Trophoblast cell (in vitro differentiated cells and primary cell): ENCODE measurements around the gene SALL2.
"Not testable (repeated sequence)": the region's sequence is repeated elsewhere in the genome, so short reads cannot be mapped to it uniquely, and the experiment has no call there.

Experiments
- DNase-seq, 2 donors: peaks; one replicate each; pipeline ENCODE4 v3.0.0-alpha.2; 2016
- H2AFZ ChIP-seq: 2 replicates; pipeline ENCODE4 v1.6.1; 2013; ENCODE audit warnings: low read length, moderate library complexity, mild to moderate bottlenecking; ENCODE audit not compliant: insufficient read depth, poor library complexity
- H2AK5ac ChIP-seq: 2 replicates; pipeline ENCODE4 v1.6.1; 2013; ENCODE audit warnings: mild to moderate bottlenecking, low read length
- H2BK120ac ChIP-seq: 2 replicates; pipeline ENCODE4 v1.6.1; 2013; ENCODE audit warnings: low read length, mild to moderate bottlenecking, moderate library complexity; ENCODE audit not compliant: insufficient read depth, poor library complexity
- H2BK12ac ChIP-seq: 2 replicates; pipeline ENCODE4 v1.6.1; 2013; ENCODE audit warnings: mild to moderate bottlenecking, low read length, moderate library complexity
- H2BK5ac ChIP-seq: 2 replicates; pipeline ENCODE4 v1.6.1; 2013; ENCODE audit warnings: low read length, low read depth, moderate library complexity, mild to moderate bottlenecking; ENCODE audit not compliant: poor library complexity
- H3K14ac ChIP-seq: 2 replicates; pipeline ENCODE4 v1.6.1; 2013; ENCODE audit warnings: mild to moderate bottlenecking, low read length
- H3K18ac ChIP-seq: 2 replicates; pipeline ENCODE4 v1.6.1; 2013; ENCODE audit warnings: mild to moderate bottlenecking, low read length
- H3K23ac ChIP-seq: 2 replicates; pipeline ENCODE4 v1.6.1; 2013; ENCODE audit warnings: low read length
- H3K27ac ChIP-seq: 2 replicates; pipeline ENCODE4 v1.5.1; 2013; ENCODE audit warnings: low read depth, mild to moderate bottlenecking, inconsistent platforms, low read length, moderate library complexity
- H3K27me3 ChIP-seq: 2 replicates; pipeline ENCODE4 v1.6.1; 2013; ENCODE audit warnings: inconsistent platforms, mild to moderate bottlenecking, low read length, moderate library complexity; ENCODE audit not compliant: insufficient read depth
- H3K36me3 ChIP-seq, 2 experiments: 1 replicate in 1 of 2; 2 replicates in 1 of 2; pipeline ENCODE4 v1.6.1; 2013; ENCODE audit warnings: low read length in 2 of 2, mild to moderate bottlenecking in 2 of 2, moderate library complexity in 1 of 2; ENCODE audit not compliant: insufficient read depth in 2 of 2, control insufficient read depth in 1 of 2
- H3K4ac ChIP-seq: 2 replicates; pipeline ENCODE4 v1.6.1; 2013; ENCODE audit warnings: low read depth, mild to moderate bottlenecking, low read length, moderate library complexity
- H3K4me1 ChIP-seq, 2 experiments: 1 replicate in 1 of 2; 2 replicates in 1 of 2; pipeline ENCODE4 v1.6.1; 2013; ENCODE audit warnings: low read length in 2 of 2, mild to moderate bottlenecking in 2 of 2, moderate library complexity in 1 of 2; ENCODE audit not compliant: insufficient read depth in 2 of 2, control insufficient read depth in 1 of 2
- H3K4me2 ChIP-seq: 2 replicates; pipeline ENCODE4 v1.6.1; 2013; ENCODE audit warnings: inconsistent platforms, mild to moderate bottlenecking, low read length, moderate library complexity
- H3K4me3 ChIP-seq: 2 replicates; pipeline ENCODE4 v1.5.1; 2013; ENCODE audit warnings: mild to moderate bottlenecking, low read depth, low read length, inconsistent platforms
- H3K79me1 ChIP-seq: one replicate; pipeline ENCODE4 v1.6.1; 2013; ENCODE audit warnings: low read length
- H3K79me2 ChIP-seq: 2 replicates; pipeline ENCODE4 v1.6.1; 2013; ENCODE audit warnings: low read length, mild to moderate bottlenecking; ENCODE audit not compliant: control insufficient read depth, insufficient read depth, poor library complexity
- H3K9ac ChIP-seq: 2 replicates; pipeline ENCODE4 v1.6.1; 2013; ENCODE audit warnings: mild to moderate bottlenecking, low read length
- H3K9me3 ChIP-seq: 2 replicates; pipeline ENCODE4 v1.6.1; 2013; ENCODE audit warnings: low read depth, mild to moderate bottlenecking, control low read depth, inconsistent platforms, low read length; ENCODE audit not compliant: insufficient read depth
- H4K12ac ChIP-seq: 2 replicates; pipeline ENCODE4 v1.6.1; 2013; ENCODE audit warnings: low read depth, mild to moderate bottlenecking, low read length, moderate library complexity
- H4K8ac ChIP-seq: 2 replicates; pipeline ENCODE4 v1.6.1; 2013; ENCODE audit warnings: low read depth, mild to moderate bottlenecking, low read length, moderate library complexity
- H4K91ac ChIP-seq: one replicate; pipeline ENCODE4 v1.6.1; 2013; ENCODE audit warnings: low read depth, mild to moderate bottlenecking, low read length, moderate library complexity
- WGBS: extraction: QIAGEN DNeasy Blood & Tissue Kit; methylation state at CpG from one replicate; pipeline ENCODE4 v1.1.7; 2013; ENCODE audit warnings: missing lambda C conversion rate; ENCODE audit not compliant: insufficient read length, insufficient coverage; ENCODE audit errors: extremely low coverage; 5-methylcytosine and 5-hydroxymethylcytosine counted together

The SALL2 gene

DNA sequence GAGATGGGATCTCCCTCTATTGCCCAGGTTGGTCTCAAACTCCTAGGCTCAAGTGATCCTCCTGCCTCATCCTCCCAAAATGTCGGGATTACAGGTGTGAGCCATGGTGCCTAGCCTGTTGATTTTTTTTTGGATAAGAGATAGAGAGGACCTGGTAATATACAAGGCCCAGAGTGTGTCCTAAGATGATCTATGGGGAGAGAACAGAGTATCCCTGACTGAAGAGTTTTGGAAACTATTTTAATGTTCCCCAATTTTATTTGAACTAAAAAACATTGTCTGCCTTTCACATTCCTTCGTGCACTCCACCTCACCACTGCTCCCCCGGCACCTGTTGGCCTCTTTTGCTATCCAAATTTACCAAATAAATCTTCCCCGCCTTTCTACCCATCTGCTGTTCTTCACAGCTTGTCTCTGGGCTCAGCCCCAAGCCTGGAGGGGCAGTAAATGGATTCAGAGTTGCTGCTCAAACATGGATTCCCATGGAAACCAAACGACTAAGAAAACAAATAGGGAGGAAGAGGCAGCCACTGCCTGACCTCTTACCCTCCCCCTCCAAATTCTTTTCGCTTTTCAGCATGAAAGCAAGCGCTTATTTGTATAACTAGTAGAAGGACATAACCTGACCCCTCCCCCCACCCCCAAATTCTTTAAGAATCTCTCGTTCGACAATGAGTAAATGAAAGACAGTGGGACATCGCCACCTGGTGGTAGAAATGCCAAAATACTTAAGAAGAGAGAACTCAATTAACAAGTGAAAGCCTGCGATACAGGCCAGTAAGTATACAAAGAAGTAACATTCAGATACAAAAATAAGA is 31.1 kb upstream of the SALL2 start:
- Histone ChIP-seq H3K23ac (no peak overlapping the region), H3K14ac (no peak overlapping the region), H3K9me3 (no peaks in the 10 kb centered on the region), H3K79me1 (no peaks in the 10 kb centered on the region), H4K12ac (peak overlapping the region; percentile 36), H3K4me1 (no peaks in the 10 kb centered on the region), H3K27me3 (no peaks in the 10 kb centered on the region), H3K4me2 (peak overlapping the region; percentile 69), H3K4me3 (no peak overlapping the region), H2BK120ac (no peak overlapping the region), H3K4ac (no peak overlapping the region), H4K91ac (peak overlapping the region; percentile 4), H3K9ac (peak overlapping the region; percentile 48), H3K79me2 (no peaks in the 10 kb centered on the region), H2BK5ac (no peak overlapping the region), H3K36me3 (no peaks in the 10 kb centered on the region), H3K27ac (no peak overlapping the region), H3K18ac (no peak overlapping the region), H4K8ac (no peak overlapping the region), H2AFZ (peak overlapping the region; percentile 79), H2BK12ac (no peak overlapping the region), H2AK5ac (no peak overlapping the region)
- peak; percentile 93 to 99 for DNase-seq
- no CpG with 5 or more reads among the region's 11 CpGs for WGBS

DNA sequence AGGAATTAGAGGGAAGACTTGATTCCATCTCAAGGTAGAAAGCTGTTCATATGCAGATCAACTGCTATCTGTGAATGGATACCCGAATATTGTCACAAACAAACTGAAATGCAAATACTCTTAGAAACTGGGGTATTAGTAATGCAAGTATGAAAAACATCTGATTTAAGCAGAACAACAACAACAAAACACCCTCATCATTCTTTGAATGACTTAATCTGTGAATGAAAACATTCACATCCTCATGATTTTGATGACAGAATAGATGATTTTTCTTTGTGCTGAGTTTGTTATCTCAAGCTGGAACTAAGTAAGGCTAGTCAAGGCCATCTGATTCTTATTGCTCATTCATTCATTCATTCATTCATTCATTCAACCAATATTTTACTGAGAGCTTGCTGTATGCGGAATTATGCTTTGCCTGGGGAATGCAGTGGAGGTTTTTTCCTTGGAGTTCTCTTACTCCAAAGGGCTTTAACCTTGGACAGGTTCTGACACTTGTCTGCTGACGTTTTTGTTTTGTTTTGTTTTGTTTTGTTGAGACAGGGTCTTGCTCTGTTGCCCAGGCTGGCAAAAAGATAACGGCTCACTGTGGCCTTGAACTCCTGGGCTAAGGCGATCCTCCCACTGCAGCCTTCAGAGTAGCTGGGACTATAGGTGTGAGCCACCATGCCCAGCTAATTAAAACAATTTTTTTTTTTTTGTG is 30.4 kb upstream of the SALL2 start:
- Histone ChIP-seq H2BK12ac (no peak overlapping the region), H3K27me3 (no peaks in the 10 kb centered on the region), H3K79me2 (no peaks in the 10 kb centered on the region), H3K23ac (no peak overlapping the region), H3K36me3 (no peaks in the 10 kb centered on the region), H3K18ac (no peak overlapping the region), H4K8ac (no peak overlapping the region), H3K14ac (no peak overlapping the region), H3K27ac (no peak overlapping the region), H2AK5ac (no peak overlapping the region), H3K4ac (no peak overlapping the region), H2BK5ac (no peak overlapping the region), H4K12ac (no peak overlapping the region), H2AFZ (no peak overlapping the region), H3K9ac (no peak overlapping the region), H3K4me1 (no peaks in the 10 kb centered on the region), H3K4me2 (no peak overlapping the region), H3K4me3 (no peak overlapping the region), H3K9me3 (no peaks in the 10 kb centered on the region), H2BK120ac (no peak overlapping the region), H4K91ac (no peak overlapping the region), H3K79me1 (no peaks in the 10 kb centered on the region)
- peak in 1 of 2 donors; percentile 62 for DNase-seq
- no CpG with 5 or more reads among the region's 5 CpGs for WGBS

DNA sequence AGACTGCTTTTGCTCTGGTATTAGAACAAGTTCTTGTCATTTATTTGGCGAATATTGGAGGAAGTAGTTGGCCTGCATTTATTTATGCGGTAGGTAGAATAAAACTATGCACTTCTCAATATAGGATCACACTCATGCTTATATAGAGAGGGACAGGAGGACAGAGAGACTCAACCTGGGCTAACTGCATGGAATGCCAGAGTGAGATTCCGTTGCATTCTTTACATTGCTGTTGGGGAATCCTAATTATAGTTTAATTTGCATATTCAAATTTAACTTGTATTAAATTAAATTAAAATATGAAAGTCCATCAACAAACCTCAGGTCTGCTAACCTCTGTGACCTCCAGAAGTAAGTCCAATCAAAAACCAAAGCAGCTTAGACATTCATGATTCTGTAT is 27.1 kb upstream of the SALL2 start:
- Histone ChIP-seq H3K4me2 (no peak overlapping the region), H3K4me3 (no peak overlapping the region), H3K79me2 (no peaks in the 10 kb centered on the region), H3K36me3 (no peaks in the 10 kb centered on the region), H3K27me3 (no peaks in the 10 kb centered on the region), H3K14ac (no peak overlapping the region), H3K79me1 (no peaks in the 10 kb centered on the region), H2BK5ac (no peak overlapping the region), H2AK5ac (no peak overlapping the region), H2BK12ac (no peak overlapping the region), H3K18ac (no peak overlapping the region), H3K9me3 (no peaks in the 10 kb centered on the region), H3K9ac (no peak overlapping the region), H3K23ac (no peak overlapping the region), H3K4me1 (no peaks in the 10 kb centered on the region), H3K4ac (no peak overlapping the region), H2AFZ (no peak overlapping the region), H4K8ac (no peak overlapping the region), H2BK120ac (no peak overlapping the region), H4K12ac (no peak overlapping the region), H3K27ac (no peak overlapping the region), H4K91ac (no peak overlapping the region)
- WGBS = no CpG with 5 or more reads among the region's 3 CpGs
- no peak for DNase-seq

DNA sequence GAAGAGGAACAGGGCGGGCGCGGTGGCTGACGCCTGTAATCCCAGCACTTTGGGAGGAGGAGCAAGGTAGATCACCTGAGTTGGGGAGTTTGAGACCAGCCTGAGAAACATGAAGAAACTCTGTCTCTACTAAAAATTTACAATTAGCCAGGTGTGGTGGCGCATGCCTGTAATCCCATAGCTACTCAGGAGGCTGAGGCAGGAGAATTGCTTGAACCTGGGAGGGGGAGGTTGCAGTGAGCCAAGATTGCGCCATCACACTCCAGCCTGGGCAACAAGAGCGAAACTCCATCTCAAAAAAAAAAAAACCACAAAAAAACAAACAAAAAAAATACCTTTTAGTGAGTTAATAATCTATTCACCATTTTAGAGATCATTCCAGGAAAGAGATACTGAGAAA is 18.4 kb upstream of the SALL2 start:
- H3K4me1 ChIP-seq, H4K91ac ChIP-seq, H2AK5ac ChIP-seq, H3K4me2 ChIP-seq, H3K4me3 ChIP-seq, H4K8ac ChIP-seq, H3K27ac ChIP-seq, H3K27me3 ChIP-seq, H4K12ac ChIP-seq, H3K9me3 ChIP-seq, H3K79me2 ChIP-seq, H3K36me3 ChIP-seq, H2BK120ac ChIP-seq, H2BK5ac ChIP-seq, H2AFZ ChIP-seq, H3K79me1 ChIP-seq, H3K4ac ChIP-seq, H3K23ac ChIP-seq, H3K9ac ChIP-seq, H3K18ac ChIP-seq, H2BK12ac ChIP-seq, H3K14ac ChIP-seq: not testable (repeated sequence)
- WGBS = no CpG with 5 or more reads among the region's 7 CpGs
- DNase-seq = peak; percentile 60 to 77
